ENCODE measurements around the gene CLDN8. TPM values are rescaled to one million over a fixed set of nuclear protein-coding genes. Genes with fewer than 3 reads are reported as not detected.

The CLDN8 gene
- total RNA-seq, 1 donor from 2014 or later, result 8.8 TPM

GRCh38 chr21:30227633-30228404, 11.9 kb upstream of the CLDN8 start:
- Histone ChIP-seq H3K4me1 (peaks cover 15% of the 10 kb centered on the region), H3K36me3 (no peaks in the 10 kb centered on the region), H3K27ac (peak overlapping the region; percentile 31), H3K4me3 (no peak overlapping the region), H3K27me3 (no peaks in the 10 kb centered on the region), H3K9me3 (no peaks in the 10 kb centered on the region)
- intact Hi-C loops (cut with DNase I), result no loop called here
- no peak for TF ChIP-seq CTCF (IDR thresholded peaks at IDR 0.05)
- TF ChIP-seq POLR2AphosphoS5 (IDR thresholded peaks at IDR 0.05; ENCODE audit: insufficient read depth in 1 of 2, low read depth in 1 of 2), result peak in 1 of 2 donors; percentile 88
- peak in 1 of 2 donors; percentile 90 for DNase-seq (ENCODE audit: extremely low spot score in 2 of 2)

- peak overlapping the region; percentile 31 for H3K27ac ChIP-seq
- no peak for TF ChIP-seq POLR2AphosphoS5 (IDR thresholded peaks at IDR 0.05; ENCODE audit: insufficient read depth in 1 of 2, low read depth in 1 of 2)
- TF ChIP-seq CTCF (IDR thresholded peaks at IDR 0.05), result no peak
- no peak for TF ChIP-seq POLR2A (IDR thresholded peaks at IDR 0.05)
- intact Hi-C loops (cut with DNase I), result no loop called here
- peaks cover 15% of the 10 kb centered on the region for H3K4me1 ChIP-seq
- no peaks in the 10 kb centered on the region for H3K36me3 ChIP-seq
- no peak overlapping the region for H3K4me3 ChIP-seq
- no peaks in the 10 kb centered on the region for H3K9me3 ChIP-seq
- no peaks in the 10 kb centered on the region for H3K27me3 ChIP-seq
- DNase-seq (ENCODE audit: extremely low spot score in 2 of 2), result no peak
Observed at GRCh38 chr21:30227128-30227527, 11.2 kb upstream of the CLDN8 start.

- no peaks in the 10 kb centered on the region for H3K9me3 ChIP-seq
- H3K27me3 ChIP-seq, result no peaks in the 10 kb centered on the region
- no peaks in the 10 kb centered on the region for H3K36me3 ChIP-seq
- no peak overlapping the region for H3K27ac ChIP-seq
- no peak for DNase-seq (ENCODE audit: extremely low spot score in 2 of 2)
- TF ChIP-seq CTCF (IDR thresholded peaks at IDR 0.05) (no peak), POLR2AphosphoS5 (IDR thresholded peaks at IDR 0.05; ENCODE audit: insufficient read depth in 1 of 2, low read depth in 1 of 2) (no peak), POLR2A (IDR thresholded peaks at IDR 0.05) (no peak)
- peaks cover 15% of the 10 kb centered on the region for H3K4me1 ChIP-seq
- intact Hi-C loops (cut with DNase I), result no loop called here
- no peak overlapping the region for H3K4me3 ChIP-seq
Observed at GRCh38 chr21:30223596-30223995, 7.7 kb upstream of the CLDN8 start.

GRCh38 chr21:30222724-30223123, 6.8 kb upstream of the CLDN8 start:
- DNase-seq (ENCODE audit: extremely low spot score in 2 of 2), result no peak
- H3K4me3 ChIP-seq, result no peak overlapping the region
- no peaks in the 10 kb centered on the region for H3K36me3 ChIP-seq
- no peak for TF ChIP-seq POLR2A (IDR thresholded peaks at IDR 0.05)
- TF ChIP-seq CTCF (IDR thresholded peaks at IDR 0.05), result no peak
- no peak for TF ChIP-seq POLR2AphosphoS5 (IDR thresholded peaks at IDR 0.05; ENCODE audit: insufficient read depth in 1 of 2, low read depth in 1 of 2)
- H3K9me3 ChIP-seq, result no peaks in the 10 kb centered on the region
- H3K27ac ChIP-seq, result no peak overlapping the region
- peaks cover 15% of the 10 kb centered on the region for H3K4me1 ChIP-seq
- no peaks in the 10 kb centered on the region for H3K27me3 ChIP-seq
- intact Hi-C loops (cut with DNase I), result no loop called here

- H3K27ac ChIP-seq, result no peak overlapping the region
- TF ChIP-seq POLR2A (IDR thresholded peaks at IDR 0.05), result no peak
- TF ChIP-seq POLR2AphosphoS5 (IDR thresholded peaks at IDR 0.05; ENCODE audit: insufficient read depth in 1 of 2, low read depth in 1 of 2), result no peak
- no peak for TF ChIP-seq CTCF (IDR thresholded peaks at IDR 0.05)
- H3K4me3 ChIP-seq, result no peak overlapping the region
- intact Hi-C loops (cut with DNase I), result no loop called here
- H3K4me1 ChIP-seq, result no peaks in the 10 kb centered on the region
- H3K27me3 ChIP-seq, result no peaks in the 10 kb centered on the region
- H3K36me3 ChIP-seq, result no peaks in the 10 kb centered on the region
- H3K9me3 ChIP-seq, result no peaks in the 10 kb centered on the region
- no peak for DNase-seq (ENCODE audit: extremely low spot score in 2 of 2)
Observed at GRCh38 chr21:30211071-30211470, 4.8 kb downstream of the CLDN8 start.
